H9 (cell line): ENCODE data around the gene IL31RA. TPM values are rescaled to one million over a fixed set of nuclear protein-coding genes. Genes with fewer than 3 reads are reported as not detected.

ENCODE experiments used
- DNase-seq: peaks from one replicate; pipeline ENCODE4 v3.0.0-alpha.2; 2017
- H2AFZ ChIP-seq: one replicate; pipeline ENCODE4 v1.6.1; 2013; ENCODE audit warnings: mild to moderate bottlenecking, low read length, control low read depth, moderate library complexity
- H2AK5ac ChIP-seq: 2 replicates; pipeline ENCODE4 v1.6.1; 2013; ENCODE audit warnings: low read length, control low read depth, mixed read lengths; ENCODE audit not compliant: insufficient read length
- H2BK120ac ChIP-seq: one replicate; pipeline ENCODE4 v1.6.1; 2013; ENCODE audit warnings: low read depth, mild to moderate bottlenecking, low read length, control low read depth, inconsistent platforms; ENCODE audit not compliant: poor library complexity, severe bottlenecking
- H2BK12ac ChIP-seq: 2 replicates; pipeline ENCODE4 v1.6.1; 2013; ENCODE audit warnings: low read length, control low read depth, mixed read lengths, low read depth; ENCODE audit not compliant: insufficient read length
- H2BK15ac ChIP-seq: 2 replicates; pipeline ENCODE4 v1.6.1; 2013; ENCODE audit warnings: low read depth, low read length, control low read depth
- H2BK20ac ChIP-seq: one replicate; pipeline ENCODE4 v1.6.1; 2013; ENCODE audit warnings: low read depth, mild to moderate bottlenecking, low read length, control low read depth, inconsistent platforms; ENCODE audit not compliant: poor library complexity, severe bottlenecking
- H2BK5ac ChIP-seq: 2 replicates; pipeline ENCODE4 v1.6.1; 2013; ENCODE audit warnings: low read length, control low read depth, mixed read lengths; ENCODE audit not compliant: insufficient read length
- H3K14ac ChIP-seq: 2 replicates; pipeline ENCODE4 v1.6.1; 2013; ENCODE audit warnings: low read length, control low read depth; ENCODE audit not compliant: insufficient read depth
- H3K18ac ChIP-seq: 2 replicates; pipeline ENCODE4 v1.6.1; 2013; ENCODE audit warnings: low read depth, mild to moderate bottlenecking, mixed read lengths, low read length, control low read depth; ENCODE audit not compliant: insufficient read length
- H3K23ac ChIP-seq: 2 replicates; pipeline ENCODE4 v1.6.1; 2013; ENCODE audit warnings: low read length, control low read depth, mixed read lengths, low read depth; ENCODE audit not compliant: insufficient read length
- H3K23me2 ChIP-seq: 2 replicates; pipeline ENCODE4 v1.6.1; 2013; ENCODE audit warnings: low read depth, mild to moderate bottlenecking, mixed read lengths, low read length, control low read depth; ENCODE audit not compliant: insufficient read length, poor library complexity, severe bottlenecking
- H3K27ac ChIP-seq: 2 replicates; pipeline ENCODE4 v1.5.1; 2013; ENCODE audit warnings: low read length, control low read depth, mixed read lengths, low read depth; ENCODE audit not compliant: insufficient read length
- H3K27me3 ChIP-seq: 2 replicates; pipeline ENCODE4 v1.6.1; 2013; ENCODE audit warnings: low read length, control low read depth, inconsistent platforms; ENCODE audit not compliant: insufficient read depth
- H3K4ac ChIP-seq: 2 replicates; pipeline ENCODE4 v1.6.1; 2013; ENCODE audit warnings: low read depth, mild to moderate bottlenecking, control low read depth, inconsistent platforms, low read length, moderate library complexity
- H3K4me1 ChIP-seq: 2 replicates; pipeline ENCODE4 v1.6.1; 2013; ENCODE audit warnings: low read length, control low read depth, inconsistent platforms; ENCODE audit not compliant: insufficient read depth
- H3K4me2 ChIP-seq: 2 replicates; pipeline ENCODE4 v1.6.1; 2013; ENCODE audit warnings: low read length, control low read depth, mixed read lengths; ENCODE audit not compliant: insufficient read length, insufficient read depth
- H3K56ac ChIP-seq: 2 replicates; pipeline ENCODE4 v1.6.1; 2013; ENCODE audit warnings: low read depth, mild to moderate bottlenecking, mixed read lengths, low read length, control low read depth; ENCODE audit not compliant: insufficient read length
- H3K79me1 ChIP-seq: 2 replicates; pipeline ENCODE4 v1.6.1; 2013; ENCODE audit warnings: low read depth, mild to moderate bottlenecking, moderate library complexity, low read length, control low read depth, inconsistent platforms; ENCODE audit not compliant: insufficient read depth, poor library complexity, severe bottlenecking
- H3K79me2 ChIP-seq: 2 replicates; pipeline ENCODE4 v1.6.1; 2013; ENCODE audit warnings: low read length, control low read depth, inconsistent platforms; ENCODE audit not compliant: insufficient read depth
- H3K9ac ChIP-seq: 2 replicates; pipeline ENCODE4 v1.6.1; 2013; ENCODE audit warnings: low read length, control low read depth, mixed read lengths; ENCODE audit not compliant: insufficient read length; ENCODE audit errors: extremely low read depth
- H3K9me3 ChIP-seq: one replicate; pipeline ENCODE4 v1.6.1; 2013; ENCODE audit warnings: low read depth, low read length, inconsistent platforms; ENCODE audit not compliant: control insufficient read depth
- H3T11ph ChIP-seq: one replicate; pipeline ENCODE4 v1.6.1; 2013; ENCODE audit warnings: mild to moderate bottlenecking, low read length, control low read depth, inconsistent platforms
- H4K20me1 ChIP-seq: one replicate; pipeline ENCODE4 v1.6.1; 2013; ENCODE audit not compliant: control insufficient read depth, insufficient read length, insufficient read depth
- H4K5ac ChIP-seq: 2 replicates; pipeline ENCODE4 v1.6.1; 2013; ENCODE audit warnings: low read depth, mild to moderate bottlenecking, mixed read lengths, low read length, control low read depth; ENCODE audit not compliant: insufficient read length
- H4K8ac ChIP-seq: replicated peaks from 2 replicates; pipeline ENCODE4 v1.6.1; 2013; ENCODE audit warnings: low read length, control low read depth, mixed read lengths, low read depth; ENCODE audit not compliant: insufficient read length
- H4K91ac ChIP-seq: 2 replicates; pipeline ENCODE4 v1.6.1; 2013; ENCODE audit warnings: low read depth, mild to moderate bottlenecking, moderate library complexity, mixed read lengths, low read length, control low read depth; ENCODE audit not compliant: insufficient read length
- H3K27ac Mint-ChIP-seq, 3 experiments: 2 replicates in 2 of 3; 3 replicates in 1 of 3; pipeline ENCODE4 v1.8.0; 2020 to 2021; ENCODE audit warnings: mixed read lengths in 3 of 3, mild to moderate bottlenecking in 1 of 3, moderate library complexity in 1 of 3
- H3K27me3 Mint-ChIP-seq: 2 replicates; pipeline ENCODE4 v1.8.0; 2021; ENCODE audit warnings: low read depth, mild to moderate bottlenecking, moderate library complexity, mixed read lengths
- H3K36me3 Mint-ChIP-seq, 3 experiments: 2 replicates in 2 of 3; 3 replicates in 1 of 3; pipeline ENCODE4 v1.8.0; 2020 to 2021; ENCODE audit warnings: low read depth in 3 of 3, mixed read lengths in 3 of 3; ENCODE audit not compliant: insufficient read depth in 1 of 3
- H3K4me1 Mint-ChIP-seq, 2 experiments: 2 replicates each; pipeline ENCODE4 v1.8.0; 2020; ENCODE audit warnings: mixed read lengths in 2 of 2
- H3K4me3 Mint-ChIP-seq, 2 experiments: 2 replicates in 1 of 2; 3 replicates in 1 of 2; pipeline ENCODE4 v1.8.0; 2020 to 2021; ENCODE audit warnings: mild to moderate bottlenecking in 2 of 2, mixed read lengths in 2 of 2, moderate library complexity in 1 of 2
- H3K9me3 Mint-ChIP-seq, 2 experiments: 2 replicates in 1 of 2; 3 replicates in 1 of 2; pipeline ENCODE4 v1.8.0; 2020; ENCODE audit warnings: mild to moderate bottlenecking in 2 of 2, mixed read lengths in 2 of 2, moderate library complexity in 1 of 2
- total RNA-seq: library from RNA; stranded (reverse); gene quantifications from 2 replicates; pipeline ENCODE4 v1.2.1, GENCODE V29; 2021
- TF ChIP-seq, protein P1 (sequence below): fragments of 200-600 bp; sonication (generic); conservative IDR thresholded peaks from 3 replicates; pipeline ENCODE4 v1.8.0; 2021; ENCODE audit warnings: antibody characterized with exemption, mild to moderate bottlenecking

IL31RA gene
- total RNA-seq, 1 experiment from 2014 or later = 0.11 TPM

DNA sequence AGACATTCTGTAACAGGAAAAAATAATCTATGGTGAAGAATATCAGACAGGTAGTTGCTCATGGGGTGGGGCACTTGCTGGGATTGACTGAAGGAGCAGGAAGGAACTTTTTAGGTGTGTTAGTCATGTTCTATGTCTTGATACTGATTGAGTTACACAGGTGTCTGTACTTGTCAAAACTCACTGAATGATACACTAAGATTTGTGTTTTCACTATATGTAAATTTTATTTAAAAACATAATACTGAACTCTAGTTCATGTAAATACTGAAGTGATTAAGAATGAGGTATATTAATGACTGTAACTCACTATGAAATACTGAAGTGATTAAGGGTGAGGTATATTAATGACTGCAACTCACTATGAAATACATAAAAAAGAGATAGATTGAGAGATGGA is 115.1 kb downstream of the IL31RA start:
- Mint-ChIP-seq H3K27ac (no peak overlapping the region), H3K4me1 (no peaks in the 10 kb centered on the region), H3K27me3 (no peaks in the 10 kb centered on the region), H3K9me3 (no peaks in the 10 kb centered on the region), H3K36me3 (no peaks in the 10 kb centered on the region), H3K4me3 (no peak overlapping the region)
- no peak overlapping the region for H4K8ac ChIP-seq
- H3K23ac ChIP-seq = no peak overlapping the region
- no peaks in the 10 kb centered on the region for H3K9me3 ChIP-seq
- no peak overlapping the region for H2BK15ac ChIP-seq
- no peak overlapping the region for H3K4me2 ChIP-seq
- H3K9ac ChIP-seq = no peak overlapping the region
- no peak overlapping the region for H2BK20ac ChIP-seq
- no peak overlapping the region for H4K91ac ChIP-seq
- no peaks in the 10 kb centered on the region for H3K4me1 ChIP-seq
- TF ChIP-seq, protein P1, sequence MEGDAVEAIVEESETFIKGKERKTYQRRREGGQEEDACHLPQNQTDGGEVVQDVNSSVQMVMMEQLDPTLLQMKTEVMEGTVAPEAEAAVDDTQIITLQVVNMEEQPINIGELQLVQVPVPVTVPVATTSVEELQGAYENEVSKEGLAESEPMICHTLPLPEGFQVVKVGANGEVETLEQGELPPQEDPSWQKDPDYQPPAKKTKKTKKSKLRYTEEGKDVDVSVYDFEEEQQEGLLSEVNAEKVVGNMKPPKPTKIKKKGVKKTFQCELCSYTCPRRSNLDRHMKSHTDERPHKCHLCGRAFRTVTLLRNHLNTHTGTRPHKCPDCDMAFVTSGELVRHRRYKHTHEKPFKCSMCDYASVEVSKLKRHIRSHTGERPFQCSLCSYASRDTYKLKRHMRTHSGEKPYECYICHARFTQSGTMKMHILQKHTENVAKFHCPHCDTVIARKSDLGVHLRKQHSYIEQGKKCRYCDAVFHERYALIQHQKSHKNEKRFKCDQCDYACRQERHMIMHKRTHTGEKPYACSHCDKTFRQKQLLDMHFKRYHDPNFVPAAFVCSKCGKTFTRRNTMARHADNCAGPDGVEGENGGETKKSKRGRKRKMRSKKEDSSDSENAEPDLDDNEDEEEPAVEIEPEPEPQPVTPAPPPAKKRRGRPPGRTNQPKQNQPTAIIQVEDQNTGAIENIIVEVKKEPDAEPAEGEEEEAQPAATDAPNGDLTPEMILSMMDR = no peak
- H2AFZ ChIP-seq = no peak overlapping the region
- H3K79me1 ChIP-seq = no peaks in the 10 kb centered on the region
- no peak overlapping the region for H3K14ac ChIP-seq
- no peak overlapping the region for H4K5ac ChIP-seq
- H3K79me2 ChIP-seq = no peaks in the 10 kb centered on the region
- no peaks in the 10 kb centered on the region for H4K20me1 ChIP-seq
- no peak for DNase-seq
- H2BK120ac ChIP-seq = no peak overlapping the region
- H2BK12ac ChIP-seq = no peak overlapping the region
- no peak overlapping the region for H2AK5ac ChIP-seq
- H3K56ac ChIP-seq = no peak overlapping the region
- no peaks in the 10 kb centered on the region for H3K23me2 ChIP-seq
- H3K27ac ChIP-seq = no peak overlapping the region
- no peak overlapping the region for H2BK5ac ChIP-seq
- no peak overlapping the region for H3T11ph ChIP-seq
- H3K4ac ChIP-seq = no peak overlapping the region
- no peak overlapping the region for H3K18ac ChIP-seq
- H3K27me3 ChIP-seq = no peaks in the 10 kb centered on the region
